Kidney (tissue), 14 donors: ENCODE data around the gene ITPR2. TPM values are rescaled to one million over a fixed set of nuclear protein-coding genes. Genes with fewer than 3 reads are reported as not detected.

Experiments used
- DNase-seq, 5 donors: peaks; one replicate each; pipeline ENCODE4 v3.0.0-alpha.2; 2013 to 2020
- FAIRE-seq: peaks from 2 replicates; lab custom pipeline; 2012; peaks lifted over from hg19 to GRCh38; lab: Jason Lieb, UNC
- H3K27ac ChIP-seq, 2 donors: one replicate each; pipeline ENCODE4 v1.7.0; 2013; ENCODE audit warnings: low read depth in 2 of 2, low read length in 2 of 2, inconsistent platforms in 1 of 2
- H3K27me3 ChIP-seq: one replicate; pipeline ENCODE4 v1.7.1; 2013; ENCODE audit warnings: low read length, inconsistent platforms; ENCODE audit not compliant: control insufficient read depth, insufficient read depth
- H3K36me3 ChIP-seq, 3 donors: one replicate each; pipeline versions ENCODE4 v1.7.0 to v1.7.1; 2013; ENCODE audit warnings: low read length in 3 of 3, control low read depth in 1 of 3, inconsistent platforms in 1 of 3; ENCODE audit not compliant: insufficient read depth in 3 of 3, control insufficient read depth in 2 of 3
- H3K4me1 ChIP-seq, 3 donors: one replicate each; pipeline versions ENCODE4 v1.7.0 to v1.7.1; 2013; ENCODE audit warnings: low read length in 3 of 3, inconsistent platforms in 1 of 3, low read depth in 1 of 3; ENCODE audit not compliant: control insufficient read depth in 2 of 3, insufficient read depth in 2 of 3
- H3K4me3 ChIP-seq, 3 donors: one replicate each; pipeline versions ENCODE4 v1.7.0 to v1.8.1; 2013; ENCODE audit warnings: low read length in 3 of 3, control low read depth in 1 of 3, inconsistent platforms in 1 of 3
- H3K9ac ChIP-seq, 3 donors: one replicate each; pipeline versions ENCODE4 v1.7.0 to v1.7.1; 2013; ENCODE audit warnings: low read length in 3 of 3, control low read depth in 1 of 3, inconsistent platforms in 1 of 3
- H3K9me3 ChIP-seq, 3 donors: one replicate each; pipeline versions ENCODE4 v1.7.0 to v1.7.1; 2013; ENCODE audit warnings: low read length in 3 of 3, control low read depth in 1 of 3, inconsistent platforms in 1 of 3; ENCODE audit not compliant: control insufficient read depth in 2 of 3, insufficient read depth in 1 of 3
- intact Hi-C: fragments of 100-400 bp; cut with DNase I; formaldehyde crosslinking; loops from one replicate; pipeline ENCODE4 v1.11.1; 2022
- polyA plus RNA-seq: library from polyadenylated mRNA; stranded (reverse); fragments of 350-450 nt; fragmentation: Illumina TruSeq; extraction: RNeasy Lipid Tissue Mini Kit (QIAGEN cat#74804); gene quantifications from one replicate; pipeline ENCODE4 v1.2.3, GENCODE V29; 2014; ENCODE audit warnings: low read depth, low replicate concordance; ENCODE audit not compliant: insufficient read depth
- total RNA-seq: library from RNA; stranded (reverse); fragmentation: NEBNext Ultra II Directional; extraction: Animal tissue kit (Norgen Biotek cat#: 25700); gene quantifications from one replicate; pipeline ENCODE4 v1.2.1, GENCODE V29; 2021
- TF ChIP-seq, protein P1 (sequence below): IDR thresholded peaks from 3 replicates; pipeline ENCODE4 v1.5.1; 2012; ENCODE audit warnings: mild to moderate bottlenecking, moderate library complexity, borderline replicate concordance; ENCODE audit not compliant: insufficient read depth; ENCODE audit errors: extremely low read depth
- donor health status: control.
- donor health status: control.
- donor health status: control.
- donor health status: control.
- donor health status: control.
- donor health status: DM: yes; HTN: yes; CAD: no.
- donor health status: Normal renal cell carcinoma (clear cell type).

Gene ITPR2
- total and polyA plus RNA-seq, 2 donors from 2014 or later = 5.7 to 56.9 TPM

DNA sequence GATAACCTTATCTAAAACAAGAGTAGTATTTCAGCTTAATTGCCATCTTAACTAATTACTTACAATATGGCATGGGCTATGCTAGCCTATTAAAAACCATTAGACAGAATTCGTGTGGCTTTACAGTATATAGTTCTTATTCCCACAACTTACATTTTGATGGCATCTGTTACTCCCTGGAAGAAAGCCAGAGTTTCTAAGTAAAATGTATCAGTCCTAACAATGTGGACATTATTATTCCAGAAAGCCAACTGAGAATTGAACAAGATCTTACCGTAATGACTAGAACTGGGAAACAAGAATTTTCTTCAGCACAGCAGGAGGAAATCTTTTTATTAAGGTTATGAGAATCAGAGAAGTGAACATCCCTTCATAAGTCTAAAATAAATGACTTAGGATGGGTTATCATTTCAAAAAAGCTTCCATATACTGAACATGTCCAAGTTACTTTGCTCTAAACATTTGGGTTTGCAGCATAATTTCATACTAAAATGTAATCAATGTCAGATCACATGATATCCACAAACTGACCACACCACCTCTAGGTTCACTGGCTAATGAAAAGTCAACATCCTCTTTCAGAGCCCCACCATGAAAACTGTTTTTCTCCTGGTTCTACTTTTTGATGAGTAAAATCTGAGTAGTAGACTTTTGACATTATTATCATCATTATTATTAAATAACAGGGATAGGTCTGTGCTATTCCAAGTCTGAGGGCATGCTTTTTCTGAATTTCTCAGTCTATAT, 457.9 kb downstream of the ITPR2 start:
- TF ChIP-seq, protein P1, sequence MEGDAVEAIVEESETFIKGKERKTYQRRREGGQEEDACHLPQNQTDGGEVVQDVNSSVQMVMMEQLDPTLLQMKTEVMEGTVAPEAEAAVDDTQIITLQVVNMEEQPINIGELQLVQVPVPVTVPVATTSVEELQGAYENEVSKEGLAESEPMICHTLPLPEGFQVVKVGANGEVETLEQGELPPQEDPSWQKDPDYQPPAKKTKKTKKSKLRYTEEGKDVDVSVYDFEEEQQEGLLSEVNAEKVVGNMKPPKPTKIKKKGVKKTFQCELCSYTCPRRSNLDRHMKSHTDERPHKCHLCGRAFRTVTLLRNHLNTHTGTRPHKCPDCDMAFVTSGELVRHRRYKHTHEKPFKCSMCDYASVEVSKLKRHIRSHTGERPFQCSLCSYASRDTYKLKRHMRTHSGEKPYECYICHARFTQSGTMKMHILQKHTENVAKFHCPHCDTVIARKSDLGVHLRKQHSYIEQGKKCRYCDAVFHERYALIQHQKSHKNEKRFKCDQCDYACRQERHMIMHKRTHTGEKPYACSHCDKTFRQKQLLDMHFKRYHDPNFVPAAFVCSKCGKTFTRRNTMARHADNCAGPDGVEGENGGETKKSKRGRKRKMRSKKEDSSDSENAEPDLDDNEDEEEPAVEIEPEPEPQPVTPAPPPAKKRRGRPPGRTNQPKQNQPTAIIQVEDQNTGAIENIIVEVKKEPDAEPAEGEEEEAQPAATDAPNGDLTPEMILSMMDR = no peak
- FAIRE-seq = no peak
- H3K36me3 ChIP-seq = peaks cover 0 to 5% (median 0%) of the 10 kb centered on the region in 3 donors

DNA sequence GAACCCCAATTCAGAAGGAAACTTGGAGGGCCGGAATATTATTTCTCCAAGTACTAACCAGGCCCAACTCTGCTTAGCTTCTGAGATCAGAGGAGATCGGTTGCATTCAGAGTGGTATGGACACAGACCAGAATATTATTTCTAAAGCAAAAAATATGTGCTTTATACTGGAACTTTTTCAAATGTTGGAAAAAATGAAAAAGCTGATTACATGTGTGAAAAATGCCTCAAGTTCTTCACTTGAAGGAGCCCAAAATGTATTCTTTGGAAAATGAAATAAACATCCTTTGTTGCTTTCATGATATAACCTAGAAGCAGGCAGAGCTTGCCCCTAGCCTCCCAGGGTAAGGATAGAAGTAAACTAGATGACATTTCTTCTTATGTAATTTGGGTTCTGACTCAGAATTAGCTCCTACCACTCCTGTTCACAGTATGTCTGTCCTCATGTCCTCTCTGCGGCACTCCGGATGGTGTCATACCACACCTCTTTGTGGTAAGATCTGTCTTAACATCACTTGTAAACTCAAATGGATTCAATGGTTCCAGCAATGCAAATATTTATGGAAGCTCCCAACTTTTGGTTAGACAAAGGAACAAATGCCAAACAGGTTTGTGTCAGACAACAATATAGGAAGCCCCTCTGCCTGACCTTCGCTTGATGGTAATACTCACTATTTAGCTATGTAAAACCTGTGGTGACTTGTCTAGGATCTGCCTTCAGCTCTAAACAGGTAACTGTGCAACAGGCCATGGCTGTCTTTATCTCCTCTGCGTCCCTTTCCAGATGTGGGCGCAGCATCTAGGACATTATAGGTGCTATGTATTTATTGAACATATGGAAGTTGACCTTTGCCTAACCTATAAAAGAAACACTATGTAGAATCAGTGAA, 459.1 kb downstream of the ITPR2 start:
- peaks cover 0 to 2% (median 0%) of the 10 kb centered on the region in 3 donors for H3K36me3 ChIP-seq
- no peaks in the 10 kb centered on the region for H3K4me1 ChIP-seq
- FAIRE-seq (no peak), DNase-seq (no peak)
- H3K27me3 ChIP-seq = no peaks in the 10 kb centered on the region
- intact Hi-C loops = no loop called here
- no peaks in the 10 kb centered on the region for H3K9me3 ChIP-seq
- no peak overlapping the region for H3K27ac ChIP-seq
- TF ChIP-seq, protein P1 = no peak
- no peak overlapping the region for H3K9ac ChIP-seq
- no peak overlapping the region for H3K4me3 ChIP-seq

More for the DNA sequence above, 457.9 kb downstream of the ITPR2 start:
- intact Hi-C loops = no loop called here
- Histone ChIP-seq H3K27me3 (no peaks in the 10 kb centered on the region), H3K27ac (no peak overlapping the region), H3K9ac (no peak overlapping the region), H3K4me1 (no peaks in the 10 kb centered on the region), H3K9me3 (no peaks in the 10 kb centered on the region), H3K4me3 (no peak overlapping the region)
- no peak for DNase-seq

- Histone ChIP-seq H3K36me3 (peaks cover 0 to 2% (median 0%) of the 10 kb centered on the region in 3 donors), H3K27ac (no peak overlapping the region), H3K4me3 (no peak overlapping the region), H3K4me1 (no peaks in the 10 kb centered on the region), H3K9me3 (no peaks in the 10 kb centered on the region), H3K27me3 (no peaks in the 10 kb centered on the region), H3K9ac (no peak overlapping the region)
- FAIRE-seq = no peak
- TF ChIP-seq, protein P1 = no peak
- intact Hi-C loops = no loop called here
- DNase-seq = no peak
Observed at GRCh38 chr12:26372866-26373265, 460.1 kb downstream of the ITPR2 start.
